ENCODE results near the gene UNCX.

- TF ChIP-seq, protein P1, sequence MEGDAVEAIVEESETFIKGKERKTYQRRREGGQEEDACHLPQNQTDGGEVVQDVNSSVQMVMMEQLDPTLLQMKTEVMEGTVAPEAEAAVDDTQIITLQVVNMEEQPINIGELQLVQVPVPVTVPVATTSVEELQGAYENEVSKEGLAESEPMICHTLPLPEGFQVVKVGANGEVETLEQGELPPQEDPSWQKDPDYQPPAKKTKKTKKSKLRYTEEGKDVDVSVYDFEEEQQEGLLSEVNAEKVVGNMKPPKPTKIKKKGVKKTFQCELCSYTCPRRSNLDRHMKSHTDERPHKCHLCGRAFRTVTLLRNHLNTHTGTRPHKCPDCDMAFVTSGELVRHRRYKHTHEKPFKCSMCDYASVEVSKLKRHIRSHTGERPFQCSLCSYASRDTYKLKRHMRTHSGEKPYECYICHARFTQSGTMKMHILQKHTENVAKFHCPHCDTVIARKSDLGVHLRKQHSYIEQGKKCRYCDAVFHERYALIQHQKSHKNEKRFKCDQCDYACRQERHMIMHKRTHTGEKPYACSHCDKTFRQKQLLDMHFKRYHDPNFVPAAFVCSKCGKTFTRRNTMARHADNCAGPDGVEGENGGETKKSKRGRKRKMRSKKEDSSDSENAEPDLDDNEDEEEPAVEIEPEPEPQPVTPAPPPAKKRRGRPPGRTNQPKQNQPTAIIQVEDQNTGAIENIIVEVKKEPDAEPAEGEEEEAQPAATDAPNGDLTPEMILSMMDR (IDR thresholded peaks at IDR 0.05): no peak
- TF ChIP-seq POLR2AphosphoS5 (IDR thresholded peaks at IDR 0.05; ENCODE audit: insufficient read depth in 1 of 2, low read depth in 1 of 2) (no peak), POLR2A (IDR thresholded peaks at IDR 0.05) (no peak)
Observed at GRCh38 chr7:1263391-1263951, 30.8 kb downstream of the UNCX start.
